Stimulated activated CD4-positive, alpha-beta T cell treated with anti-CD3 and anti-CD28 coated beads, Interleukin-4, amount 100 ng/mL, for 48 hours (primary cell): ENCODE measurements around the gene YY1.

Experiments
- DNase-seq, 2 donors: peaks; one replicate each; pipeline ENCODE4 v3.0.0-alpha.2; 2020; ENCODE audit warnings: low read depth in 2 of 2

Gene YY1

GRCh38 chr14:100313464-100314230 is 74.7 kb downstream of the YY1 start:
- DNase-seq, result no peak

GRCh38 chr14:100314724-100315123 is 75.8 kb downstream of the YY1 start:
- no peak for DNase-seq

GRCh38 chr14:100317389-100317788 is 78.4 kb downstream of the YY1 start:
- DNase-seq, result no peak

- DNase-seq, result peak; percentile 62 to 75
These were observed 79.2 kb downstream of the YY1 start for GRCh38 chr14:100317912-100318808.

- no peak for DNase-seq
These were observed 81.4 kb downstream of the YY1 start for GRCh38 chr14:100320157-100320856.

GRCh38 chr14:100321473-100322137 is 82.7 kb downstream of the YY1 start:
- DNase-seq, result no peak

- DNase-seq, result no peak
These were observed 83.4 kb downstream of the YY1 start for GRCh38 chr14:100322138-100322957.

GRCh38 chr14:100323121-100323941 is 84.4 kb downstream of the YY1 start, which contains the start of gene SLC25A47:
TSS of gene SLC25A47 (plus strand) at chr14:100323339. CDS start at chr14:100323415, 76 bp downstream.
- DNase-seq, result no peak

GRCh38 chr14:100323942-100324307 is 85.0 kb downstream of the YY1 start:
- DNase-seq, result no peak

- DNase-seq, result no peak
These were observed 86.3 kb downstream of the YY1 start for GRCh38 chr14:100325231-100325632.

GRCh38 chr14:100325958-100326357 is 87.0 kb downstream of the YY1 start:
- no peak for DNase-seq

GRCh38 chr14:100327128-100327527 is 88.2 kb downstream of the YY1 start:
- DNase-seq, result no peak

- DNase-seq, result no peak
These were observed 89.7 kb downstream of the YY1 start for GRCh38 chr14:100328495-100329163.

- DNase-seq, result no peak
These were observed 90.5 kb downstream of the YY1 start for GRCh38 chr14:100329233-100330006.

GRCh38 chr14:100330007-100330344 is 91.0 kb downstream of the YY1 start:
- DNase-seq, result no peak

GRCh38 chr14:100330388-100330931 is 91.5 kb downstream of the YY1 start:
- DNase-seq, result no peak

- DNase-seq, result no peak
These were observed 93.2 kb downstream of the YY1 start for GRCh38 chr14:100332071-100332639.
